GM23248 (cell line): ENCODE data around the gene SLC38A8. TPM values are rescaled to one million over a fixed set of nuclear protein-coding genes. Genes with fewer than 3 reads are reported as not detected.

Experiments
- DNase-seq: peaks from one replicate; pipeline ENCODE4 v3.0.0-alpha.2; 2015
- H2AFZ ChIP-seq: fragments of 200-600 bp; sonication (generic); 2 replicates; pipeline ENCODE4 v1.6.1; 2016; ENCODE audit warnings: antibody characterized with exemption
- H3F3A ChIP-seq: fragments of 200-600 bp; sonication (generic); 2 replicates; pipeline ENCODE4 v1.6.1; 2016; ENCODE audit warnings: mild to moderate bottlenecking, antibody characterized with exemption, mixed run types; ENCODE audit not compliant: insufficient read depth
- H3K27ac ChIP-seq: fragments of 200-600 bp; sonication (generic); 2 replicates; pipeline ENCODE4 v1.5.1; 2016; ENCODE audit warnings: mild to moderate bottlenecking
- H3K27me3 ChIP-seq: fragments of 200-600 bp; sonication (generic); replicated peaks from 2 replicates; pipeline ENCODE4 v1.6.1; 2016; ENCODE audit warnings: mild to moderate bottlenecking; ENCODE audit not compliant: insufficient read depth
- H3K36me3 ChIP-seq: fragments of 200-600 bp; sonication (generic); 2 replicates; pipeline ENCODE4 v1.6.1; 2016; ENCODE audit warnings: low read depth, mild to moderate bottlenecking
- H3K4me1 ChIP-seq: fragments of 200-600 bp; sonication (generic); 2 replicates; pipeline ENCODE4 v1.6.1; 2016; ENCODE audit warnings: mild to moderate bottlenecking; ENCODE audit not compliant: insufficient read depth
- H3K4me2 ChIP-seq: fragments of 200-600 bp; sonication (generic); one replicate; pipeline ENCODE4 v1.6.1; 2016; ENCODE audit warnings: mild to moderate bottlenecking; ENCODE audit not compliant: unreplicated experiment
- H3K4me3 ChIP-seq: fragments of 200-600 bp; sonication (generic); 2 replicates; pipeline ENCODE4 v1.5.1; 2016; ENCODE audit warnings: mild to moderate bottlenecking
- H3K79me2 ChIP-seq: fragments of 200-600 bp; sonication (generic); 2 replicates; pipeline ENCODE4 v1.6.1; 2016; ENCODE audit warnings: mild to moderate bottlenecking; ENCODE audit not compliant: insufficient read depth
- H3K9ac ChIP-seq: fragments of 200-600 bp; sonication (generic); 2 replicates; pipeline ENCODE4 v1.6.1; 2016; ENCODE audit warnings: mild to moderate bottlenecking
- H3K9me2 ChIP-seq: fragments of 200-600 bp; sonication (generic); 2 replicates; pipeline ENCODE4 v1.6.1; 2016; ENCODE audit warnings: mixed run types, mild to moderate bottlenecking, moderate library complexity; ENCODE audit not compliant: insufficient read depth
- H3K9me3 ChIP-seq: fragments of 200-600 bp; sonication (generic); one replicate; pipeline ENCODE4 v1.6.1; 2017; ENCODE audit warnings: low read depth
- H4K20me1 ChIP-seq: fragments of 200-600 bp; sonication (generic); 2 replicates; pipeline ENCODE4 v1.6.0; 2016; ENCODE audit not compliant: insufficient read depth
- EZH2 ChIP-seq: fragments of 200-600 bp; sonication (generic); IDR thresholded peaks from 2 replicates; pipeline ENCODE4 v1.6.1; 2018; ENCODE audit warnings: antibody characterized with exemption, mild to moderate bottlenecking; ENCODE audit not compliant: insufficient read depth, poor library complexity, severe bottlenecking
- EZH2phosphoT487 ChIP-seq: fragments of 200-600 bp; sonication (generic); IDR thresholded peaks from 2 replicates; pipeline ENCODE4 v1.6.1; 2018; ENCODE audit warnings: antibody characterized with exemption, moderate library complexity, mild to moderate bottlenecking, low read depth; ENCODE audit not compliant: insufficient read depth
- WGBS, 2 experiments: methylation state at CpG; one replicate each; pipeline ENCODE4 v1.1.6; 2015 to 2017; ENCODE audit warnings: low lambda C conversion rate in 2 of 2, low coverage in 1 of 2; ENCODE audit errors: missing lambda C conversion rate in 2 of 2; 5-methylcytosine and 5-hydroxymethylcytosine counted together
- in situ Hi-C: fragments of 300-500 bp; cut with MboI; formaldehyde crosslinking; loops from 2 replicates; pipeline ENCODE4 v1.15.0; 2020
- polyA plus RNA-seq: library from polyadenylated mRNA; unstranded; fragments of >200 nt; fragmentation: Nextera tagmentation; extraction: Ambion mirVana; gene quantifications from 2 replicates; pipeline ENCODE4 v1.2.1, GENCODE V29; 2016
- total RNA-seq: library from RNA; depleted of rRNA; stranded (reverse); fragments of >200 nt; shearing (Covaris generic); gene quantifications from 2 replicates; pipeline ENCODE4 v1.2.3, GENCODE V29; 2014

The SLC38A8 gene
- total and polyA plus RNA-seq, 2 experiments from 2014 or later, result not detected

DNA sequence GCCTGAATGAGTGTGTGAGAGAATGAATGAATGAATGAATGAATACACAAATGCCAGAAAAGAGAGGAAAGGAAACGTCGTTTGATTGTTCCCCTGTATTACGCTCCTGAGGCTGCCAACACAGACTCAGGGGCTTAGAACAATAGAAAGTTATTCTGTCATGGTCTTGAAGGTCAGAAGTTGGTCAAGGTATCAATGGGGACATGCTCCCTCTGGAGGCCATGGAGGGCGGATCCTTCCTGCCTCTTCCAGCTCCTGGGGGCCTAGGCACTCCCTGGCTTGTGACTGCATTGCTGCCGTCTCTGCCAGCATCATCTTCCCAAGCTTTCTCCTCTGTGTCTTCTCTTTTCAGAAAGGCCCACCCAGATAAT is 1.5 kb upstream of the SLC38A8 start:
- H3K9me3 ChIP-seq, result no peaks in the 10 kb centered on the region
- DNase-seq, result peak; percentile 62
- 30 to 35% methylated on average over 5 of the region's 5 CpGs for WGBS, 2 experiments
- H3K4me2 ChIP-seq, result no peak overlapping the region
- no peaks in the 10 kb centered on the region for H3F3A ChIP-seq
- peaks cover 33% of the 10 kb centered on the region for H3K27me3 ChIP-seq
- H3K36me3 ChIP-seq, result no peaks in the 10 kb centered on the region
- no peak overlapping the region for H3K27ac ChIP-seq
- H3K4me1 ChIP-seq, result no peaks in the 10 kb centered on the region
- H3K4me3 ChIP-seq, result no peak overlapping the region
- TF ChIP-seq EZH2phosphoT487 (no peak), EZH2 (no peak)
- H4K20me1 ChIP-seq, result no peaks in the 10 kb centered on the region
- H3K79me2 ChIP-seq, result no peaks in the 10 kb centered on the region
- H3K9me2 ChIP-seq, result no peaks in the 10 kb centered on the region
- H2AFZ ChIP-seq, result no peak overlapping the region
- H3K9ac ChIP-seq, result no peak overlapping the region
- in situ Hi-C loops, result no loop called here

- no peaks in the 10 kb centered on the region for H3K79me2 ChIP-seq
- no peaks in the 10 kb centered on the region for H3F3A ChIP-seq
- no peak overlapping the region for H3K27ac ChIP-seq
- H3K36me3 ChIP-seq, result no peaks in the 10 kb centered on the region
- no peak overlapping the region for H3K4me3 ChIP-seq
- H2AFZ ChIP-seq, result no peak overlapping the region
- H3K9me2 ChIP-seq, result no peaks in the 10 kb centered on the region
- peaks cover 38% of the 10 kb centered on the region for H3K27me3 ChIP-seq
- no peaks in the 10 kb centered on the region for H3K9me3 ChIP-seq
- DNase-seq, result peak; percentile 53
- WGBS, 2 experiments, result 61 to 63% methylated on average over 17 to 18 of the region's 18 CpGs
- TF ChIP-seq EZH2phosphoT487, result no peak
- no peak for TF ChIP-seq EZH2
- in situ Hi-C loops, result no loop called here
- no peaks in the 10 kb centered on the region for H3K4me1 ChIP-seq
- H4K20me1 ChIP-seq, result no peaks in the 10 kb centered on the region
- H3K9ac ChIP-seq, result no peak overlapping the region
- no peak overlapping the region for H3K4me2 ChIP-seq
These were observed 1.0 kb upstream of the SLC38A8 start for GRCh38 chr16:84043486-84044117.

- TF ChIP-seq EZH2phosphoT487 (no peak), EZH2 (no peak)
- H2AFZ ChIP-seq, result no peak overlapping the region
- no peaks in the 10 kb centered on the region for H4K20me1 ChIP-seq
- no peak overlapping the region for H3K4me2 ChIP-seq
- H3K27me3 ChIP-seq, result peaks cover 40% of the 10 kb centered on the region
- no peaks in the 10 kb centered on the region for H3K9me3 ChIP-seq
- H3K27ac ChIP-seq, result no peak overlapping the region
- 79% methylated on average over 21 to 22 of the region's 22 CpGs for WGBS, 2 experiments
- no peak overlapping the region for H3K4me3 ChIP-seq
- no peaks in the 10 kb centered on the region for H3K36me3 ChIP-seq
- no peaks in the 10 kb centered on the region for H3K9me2 ChIP-seq
- H3K79me2 ChIP-seq, result no peaks in the 10 kb centered on the region
- no peak overlapping the region for H3K9ac ChIP-seq
- in situ Hi-C loops, result no loop called here
- H3K4me1 ChIP-seq, result no peaks in the 10 kb centered on the region
- DNase-seq, result no peak
- H3F3A ChIP-seq, result no peaks in the 10 kb centered on the region
These were observed 387 bp upstream of the SLC38A8 start for GRCh38 chr16:84042879-84043485.

DNA sequence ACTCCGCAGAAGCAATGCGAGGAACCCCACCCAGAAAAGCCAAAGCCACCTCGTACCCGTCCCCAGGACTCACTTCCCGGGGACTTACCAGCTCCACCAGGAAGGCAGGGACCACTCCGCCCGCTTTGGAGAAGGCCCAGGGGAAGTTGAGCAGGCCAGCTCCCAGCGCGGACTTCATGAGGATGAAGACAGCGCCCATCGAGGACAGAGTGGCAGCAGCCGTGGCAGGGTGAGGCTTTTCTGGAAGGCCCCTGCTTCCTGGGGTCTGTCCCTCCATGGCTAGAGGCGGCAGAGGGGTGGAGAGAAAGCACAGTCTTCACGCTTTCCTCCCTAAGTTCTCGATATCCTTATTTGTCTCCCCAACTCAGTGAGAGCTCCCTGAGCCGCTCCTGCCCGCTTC is 714 bp downstream of the SLC38A8 start:
- no peaks in the 10 kb centered on the region for H3K36me3 ChIP-seq
- H3K4me3 ChIP-seq, result no peak overlapping the region
- no peaks in the 10 kb centered on the region for H3K9me2 ChIP-seq
- H4K20me1 ChIP-seq, result no peaks in the 10 kb centered on the region
- in situ Hi-C loops, result no loop called here
- 82 to 87% methylated on average over 17 of the region's 17 CpGs for whole genome bisulfite sequencing, 2 experiments
- H3K79me2 ChIP-seq, result no peaks in the 10 kb centered on the region
- H3F3A ChIP-seq, result no peaks in the 10 kb centered on the region
- no peaks in the 10 kb centered on the region for H3K4me1 ChIP-seq
- no peak overlapping the region for H3K9ac ChIP-seq
- peaks cover 40% of the 10 kb centered on the region for H3K27me3 ChIP-seq
- TF ChIP-seq EZH2phosphoT487 (no peak), EZH2 (no peak)
- no peak for DNase-seq
- no peak overlapping the region for H3K4me2 ChIP-seq
- H3K27ac ChIP-seq, result no peak overlapping the region
- H2AFZ ChIP-seq, result no peak overlapping the region
- H3K9me3 ChIP-seq, result no peaks in the 10 kb centered on the region
